Measurements from ENCODE around the gene LIG4.

DNA sequence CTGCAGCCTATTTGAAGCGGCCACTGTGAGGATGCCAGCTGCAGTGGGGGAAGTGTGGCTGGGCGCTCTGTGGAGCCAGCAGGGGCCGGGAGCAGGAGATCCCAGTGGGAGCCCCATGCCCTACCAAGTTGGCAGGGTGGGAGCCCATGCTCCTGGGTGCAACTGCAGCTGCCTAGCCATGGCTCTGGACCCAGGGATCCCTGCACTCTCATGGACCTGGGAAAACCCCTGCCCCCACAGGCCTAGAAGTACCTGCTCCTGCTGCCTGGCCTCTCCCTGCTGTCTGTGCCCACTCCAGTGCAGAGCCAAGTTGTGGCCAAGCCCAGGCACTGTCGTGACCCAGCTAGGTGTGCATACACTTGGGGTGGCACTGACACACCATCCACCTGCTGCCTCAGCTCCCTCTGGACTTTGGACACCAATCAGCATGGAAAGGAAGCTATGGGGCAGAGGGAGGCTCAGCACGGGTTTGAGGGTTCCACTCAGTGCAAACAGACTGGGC is 20.9 kb downstream of the LIG4 start:
- TF ChIP-seq POLR2A (IDR thresholded peaks at IDR 0.05) = no peak
- TF ChIP-seq POLR2AphosphoS5 (IDR thresholded peaks at IDR 0.05) = no peak

Measured in stomach (tissue), 4 donors.